Measurements from ENCODE around the gene GOLPH3L.
"Not testable (repeated sequence)": the region's sequence is repeated elsewhere in the genome, so short reads cannot be mapped to it uniquely, and the experiment has no call there.

GOLPH3L gene

GRCh38 chr1:150657064-150657463 lies 39.9 kb downstream of the GOLPH3L start:
- DNase-seq (ENCODE audit: low spot score), result not testable (repeated sequence)

- not testable (repeated sequence) for DNase-seq (ENCODE audit: low spot score)
Observed at GRCh38 chr1:150654635-150655034, 42.3 kb downstream of the GOLPH3L start.

GRCh38 chr1:150650193-150650592 lies 46.8 kb downstream of the GOLPH3L start:
- no peak for DNase-seq (ENCODE audit: low spot score)

GRCh38 chr1:150649441-150650075 lies 47.4 kb downstream of the GOLPH3L start:
- no peak for DNase-seq (ENCODE audit: low spot score)

GRCh38 chr1:150642296-150642695 lies 54.7 kb downstream of the GOLPH3L start:
- no peak for DNase-seq (ENCODE audit: low spot score)

GRCh38 chr1:150641126-150641815 lies 55.7 kb downstream of the GOLPH3L start:
- not testable (repeated sequence) for DNase-seq (ENCODE audit: low spot score)

GRCh38 chr1:150638430-150638829 lies 58.5 kb downstream of the GOLPH3L start:
- not testable (repeated sequence) for DNase-seq (ENCODE audit: low spot score)

GRCh38 chr1:150634839-150635622 lies 61.9 kb downstream of the GOLPH3L start:
- not testable (repeated sequence) for DNase-seq (ENCODE audit: low spot score)

GRCh38 chr1:150629115-150629928 lies 67.6 kb downstream of the GOLPH3L start, which contains the start of gene ENSA:
Gene ENSA, minus strand, starts transcription at chr1:150629612. Its CDS starts 142 bp downstream, at chr1:150629470.
- peak; percentile 92 for DNase-seq (ENCODE audit: low spot score)

- DNase-seq (ENCODE audit: low spot score), result no peak
Observed at GRCh38 chr1:150628766-150629114, 68.2 kb downstream of the GOLPH3L start.

GRCh38 chr1:150627826-150628410 lies 69.0 kb downstream of the GOLPH3L start:
- DNase-seq (ENCODE audit: low spot score), result no peak

- no peak for DNase-seq (ENCODE audit: low spot score)
Observed at GRCh38 chr1:150626150-150626549, 70.8 kb downstream of the GOLPH3L start.

GRCh38 chr1:150624546-150624945 lies 72.4 kb downstream of the GOLPH3L start:
- not testable (repeated sequence) for DNase-seq (ENCODE audit: low spot score)

GRCh38 chr1:150624134-150624533 lies 72.8 kb downstream of the GOLPH3L start:
- not testable (repeated sequence) for DNase-seq (ENCODE audit: low spot score)

GRCh38 chr1:150622303-150622975 lies 74.5 kb downstream of the GOLPH3L start:
- no peak for DNase-seq (ENCODE audit: low spot score)

GRCh38 chr1:150621497-150622302 lies 75.3 kb downstream of the GOLPH3L start:
- DNase-seq (ENCODE audit: low spot score), result peak; percentile 45

GRCh38 chr1:150620919-150621318 lies 76.0 kb downstream of the GOLPH3L start:
- no peak for DNase-seq (ENCODE audit: low spot score)

GRCh38 chr1:150619576-150620509 lies 77.1 kb downstream of the GOLPH3L start:
- DNase-seq (ENCODE audit: low spot score), result peak; percentile 52

Data from AG08396 (cell line).